T-cell (primary cell): ENCODE measurements around the gene NUF2. TPM values are rescaled to one million over a fixed set of nuclear protein-coding genes. Genes with fewer than 3 reads are reported as not detected.
A peak's percentile ranks its signal among the peaks of the same experiment; 100 is the strongest.
"Not testable (repeated sequence)": the region's sequence is repeated elsewhere in the genome, so short reads cannot be mapped to it uniquely, and the experiment has no call there.

Experiments
- ATAC-seq, 4 experiments: fragments of 200-7000 bp in 3 of 4; fragments of 150-1000 bp in 1 of 4; cut with Tn5 transposase; replicated peaks in 1 of 4; 1 replicate in 3 of 4; 2 replicates in 1 of 4; pipeline ENCODE4 v1.10.0; 2021; ENCODE audit warnings: moderate library complexity in 3 of 4, mild to moderate bottlenecking in 2 of 4, moderate number of reproducible peaks in 1 of 4
- CTCF ChIA-PET, 2 donors: fragments of 300-600 bp; sonication (Branson Sonifier 250); formaldehyde crosslinking; loops; one replicate each; lab custom pipeline; 2022; ENCODE audit warnings: antibody characterized with exemption in 2 of 2; lab: Charles Lee
- POLR2A ChIA-PET, 2 donors: fragments of 300-600 bp; sonication (Branson Sonifier 250); formaldehyde crosslinking; loops; one replicate each; lab custom pipeline; 2022; ENCODE audit warnings: antibody characterized with exemption in 2 of 2; lab: Charles Lee
- DNase-seq, 35 experiments: peaks; one replicate each; pipeline versions ENCODE4 v3.0.0 to v3.0.0-alpha.2; 2013 to 2023
- H3K27ac ChIP-seq: one replicate; pipeline ENCODE4 v1.5.1; 2013; ENCODE audit warnings: low read length
- H3K27me3 ChIP-seq, 2 experiments: replicated peaks in 1 of 2; 1 replicate in 1 of 2; 2 replicates in 1 of 2; pipeline versions ENCODE4 v1.6.1 to v1.7.0; 2013; ENCODE audit warnings: low read length in 1 of 2, mixed read lengths in 1 of 2; ENCODE audit not compliant: control insufficient read depth in 2 of 2, insufficient read depth in 2 of 2; ENCODE audit errors: extremely low read depth in 1 of 2
- H3K36me3 ChIP-seq, 2 donors: 1 replicate in 1 of 2; 2 replicates in 1 of 2; pipeline versions ENCODE4 v1.6.1 to v1.7.0; 2013; ENCODE audit warnings: low read length in 1 of 2; ENCODE audit not compliant: control insufficient read depth in 2 of 2, insufficient read depth in 1 of 2; ENCODE audit errors: extremely low read depth in 1 of 2
- H3K4me1 ChIP-seq, 2 experiments: 1 replicate in 1 of 2; 2 replicates in 1 of 2; pipeline versions ENCODE4 v1.6.1 to v1.7.0; 2013; ENCODE audit warnings: low read length in 2 of 2, mixed read lengths in 1 of 2; ENCODE audit not compliant: insufficient read depth in 2 of 2, control insufficient read depth in 1 of 2; ENCODE audit errors: extremely low read depth in 1 of 2
- H3K4me3 ChIP-seq, 2 donors: 1 replicate in 1 of 2; 2 replicates in 1 of 2; pipeline versions ENCODE4 v1.5.1 to v1.7.0; 2013; ENCODE audit warnings: mild to moderate bottlenecking in 2 of 2, low read length in 1 of 2, moderate library complexity in 1 of 2; ENCODE audit not compliant: control insufficient read depth in 1 of 2; ENCODE audit errors: extremely low read depth in 1 of 2
- H3K9me3 ChIP-seq: 2 replicates; pipeline ENCODE4 v1.7.0; 2013
- H3K27ac Mint-ChIP-seq, 2 donors: one replicate each; pipeline ENCODE4 v1.8.0; 2020 to 2021; ENCODE audit warnings: mild to moderate bottlenecking in 2 of 2, mixed read lengths in 2 of 2
- H3K27me3 Mint-ChIP-seq, 2 donors: one replicate each; pipeline ENCODE4 v1.8.0; 2021 to 2022; ENCODE audit warnings: mixed read lengths in 2 of 2
- H3K36me3 Mint-ChIP-seq: one replicate; pipeline ENCODE4 v1.8.0; 2021; ENCODE audit warnings: mixed read lengths
- H3K4me1 Mint-ChIP-seq, 3 donors: one replicate each; pipeline ENCODE4 v1.8.0; 2020 to 2022; ENCODE audit warnings: mixed read lengths in 3 of 3, mild to moderate bottlenecking in 1 of 3
- H3K4me3 Mint-ChIP-seq, 3 donors: one replicate each; pipeline ENCODE4 v1.8.0; 2020 to 2022; ENCODE audit warnings: mild to moderate bottlenecking in 3 of 3, mixed read lengths in 3 of 3, moderate library complexity in 3 of 3
- H3K9me3 Mint-ChIP-seq, 3 donors: one replicate each; pipeline ENCODE4 v1.8.0; 2020 to 2022; ENCODE audit warnings: mixed read lengths in 3 of 3
- WGBS: methylation state at CpG from one replicate; pipeline ENCODE4 v1.1.5; 2013; ENCODE audit warnings: missing lambda C conversion rate; ENCODE audit not compliant: insufficient coverage; 5-methylcytosine and 5-hydroxymethylcytosine counted together
- total RNA-seq, 35 experiments: library from RNA in 6 of 35; stranded (reverse) in 6 of 35; fragments of 120-200 nt in 1 of 35; gene quantifications; one replicate each; pipeline versions ENCODE4 v1.2.1 to v1.2.4 and lab custom pipeline; 2013 to 2026

The NUF2 gene
- total RNA-seq, 5 donors from 2014 or later (not counting 1 experiment from before 2014, with no cell fraction given), result 1.3 to 3.4 (median 2.3) TPM

DNA sequence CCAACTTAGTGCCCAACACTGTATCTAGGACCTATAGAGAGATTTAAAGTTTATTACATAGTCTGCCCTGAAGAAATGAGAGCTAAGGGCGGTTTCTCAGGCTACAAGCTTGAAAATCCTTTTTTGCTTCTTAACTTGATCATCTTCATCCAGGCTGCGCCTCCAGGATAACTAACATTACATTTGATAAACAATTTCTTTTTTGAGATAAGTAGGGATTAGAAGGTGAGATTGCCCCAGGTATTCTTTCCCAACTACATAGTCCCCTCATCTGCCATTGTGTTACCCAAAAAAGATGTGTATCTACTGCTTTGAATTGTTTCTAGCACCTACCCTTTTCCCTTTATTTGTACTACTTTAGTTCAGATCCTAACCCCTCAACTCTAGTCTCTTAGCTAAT, 25.4 kb downstream of the NUF2 start:
- CTCF ChIA-PET, result no interaction called here
- Histone ChIP-seq H3K27me3 (no peaks in the 10 kb centered on the region), H3K27ac (no peak overlapping the region), H3K4me1 (no peaks in the 10 kb centered on the region), H3K36me3 (no peaks in the 10 kb centered on the region), H3K4me3 (no peak overlapping the region), H3K9me3 (no peaks in the 10 kb centered on the region)
- ATAC-seq (no peak), DNase-seq (no peak)
- WGBS, result no CpG with 5 or more reads among the region's 2 CpGs
- H3K27me3 Mint-ChIP-seq, result no peaks in the 10 kb centered on the region
- POLR2A ChIA-PET, result no interaction called here
- H3K27ac Mint-ChIP-seq, result no peak overlapping the region
- H3K4me1 Mint-ChIP-seq, result peaks cover 0 to 2% (median 0%) of the 10 kb centered on the region in 3 donors
- no peak overlapping the region for H3K4me3 Mint-ChIP-seq
- peaks cover 4% of the 10 kb centered on the region for H3K36me3 Mint-ChIP-seq
- no peaks in the 10 kb centered on the region for H3K9me3 Mint-ChIP-seq

DNA sequence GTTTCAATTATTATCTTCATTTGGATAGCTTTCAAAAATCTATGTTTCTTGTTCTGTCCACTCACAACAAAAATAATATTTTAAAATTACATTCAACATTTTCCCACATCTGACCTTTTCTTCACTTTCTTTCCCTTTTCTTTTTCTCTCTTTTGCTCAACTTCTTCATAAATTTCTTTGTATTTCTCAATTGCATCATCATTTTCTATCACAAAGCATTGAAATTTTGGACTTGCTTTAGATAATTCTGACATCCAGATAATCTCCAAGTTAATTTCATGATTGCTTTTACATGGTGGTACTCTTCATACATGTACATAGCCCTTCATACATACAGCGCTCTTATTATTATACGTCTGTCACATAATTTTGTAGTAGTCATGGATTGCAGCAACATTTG, 30.2 kb downstream of the NUF2 start:
- Mint-ChIP-seq H3K4me3 (no peak overlapping the region), H3K36me3 (peaks cover 4% of the 10 kb centered on the region), H3K9me3 (no peaks in the 10 kb centered on the region), H3K4me1 (no peaks in the 10 kb centered on the region), H3K27ac (no peak overlapping the region), H3K27me3 (no peaks in the 10 kb centered on the region)
- H3K9me3 ChIP-seq, result no peaks in the 10 kb centered on the region
- no peaks in the 10 kb centered on the region for H3K4me1 ChIP-seq
- ChIA-PET CTCF (no interaction called here), POLR2A (no interaction called here)
- H3K4me3 ChIP-seq, result no peak overlapping the region
- no peaks in the 10 kb centered on the region for H3K27me3 ChIP-seq
- H3K36me3 ChIP-seq, result no peaks in the 10 kb centered on the region
- ATAC-seq (no peak), DNase-seq (no peak)
- no CpG with 5 or more reads among the region's 2 CpGs for WGBS
- H3K27ac ChIP-seq, result no peak overlapping the region

DNA sequence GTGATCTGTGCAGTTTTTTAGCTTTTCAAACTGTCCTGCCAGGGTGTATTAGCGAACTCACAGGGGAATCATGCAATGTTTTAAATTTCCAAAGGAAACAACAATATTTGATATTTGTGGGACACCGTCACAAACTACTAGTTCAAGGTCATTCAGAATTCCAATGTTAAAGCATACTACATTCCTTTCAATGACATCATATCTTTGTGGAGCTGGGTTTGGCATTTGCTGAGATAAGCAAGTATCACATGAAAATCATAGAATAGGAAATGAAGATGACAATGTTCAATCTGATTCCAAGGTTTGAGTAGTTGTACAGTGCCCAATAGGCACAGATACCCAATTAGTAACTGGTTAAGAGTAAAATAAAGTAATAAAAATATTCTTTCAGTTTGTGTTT, 35.6 kb downstream of the NUF2 start:
- H3K36me3 Mint-ChIP-seq, result no peaks in the 10 kb centered on the region
- Histone ChIP-seq H3K36me3 (no peaks in the 10 kb centered on the region), H3K27me3 (no peaks in the 10 kb centered on the region), H3K9me3 (no peaks in the 10 kb centered on the region), H3K27ac (no peak overlapping the region), H3K4me3 (no peak overlapping the region), H3K4me1 (no peaks in the 10 kb centered on the region)
- POLR2A ChIA-PET, result no interaction called here
- H3K4me3 Mint-ChIP-seq, result no peak overlapping the region
- no CpG with 5 or more reads among the region's 2 CpGs for WGBS
- H3K9me3 Mint-ChIP-seq, result no peaks in the 10 kb centered on the region
- H3K27ac Mint-ChIP-seq, result no peak overlapping the region
- ATAC-seq (no peak), DNase-seq (no peak)
- CTCF ChIA-PET, result no interaction called here
- peaks cover 2 to 7% of the 10 kb centered on the region in 2 donors for H3K27me3 Mint-ChIP-seq
- H3K4me1 Mint-ChIP-seq, result peaks cover 9 to 10% (median 9%) of the 10 kb centered on the region in 3 donors

DNA sequence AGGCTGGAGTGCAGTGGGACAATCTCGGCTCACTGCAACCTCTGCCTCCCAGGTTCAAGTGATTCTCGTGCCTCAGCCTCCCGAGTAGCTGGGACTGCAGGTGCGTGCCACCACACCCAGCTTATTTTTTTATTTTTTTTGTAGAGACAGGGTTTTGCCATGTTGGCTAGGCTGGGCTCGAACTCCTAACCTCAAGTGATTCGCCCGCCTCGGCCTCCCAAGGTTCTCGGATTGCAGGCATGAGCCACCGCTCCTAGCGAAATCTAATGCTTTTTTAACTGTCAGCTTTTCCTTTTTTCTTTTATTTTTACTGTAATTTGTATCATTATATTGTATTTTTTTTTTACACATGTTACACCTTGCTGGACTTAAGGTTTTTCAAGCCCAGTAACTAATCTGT, 36.4 kb downstream of the NUF2 start:
- CTCF ChIA-PET, H3K36me3 ChIP-seq, H3K36me3 Mint-ChIP-seq, ATAC-seq, H3K4me1 Mint-ChIP-seq, H3K27ac ChIP-seq, H3K27ac Mint-ChIP-seq, POLR2A ChIA-PET, H3K4me3 Mint-ChIP-seq, H3K9me3 ChIP-seq, H3K27me3 ChIP-seq, H3K9me3 Mint-ChIP-seq, H3K4me3 ChIP-seq, DNase-seq, H3K4me1 ChIP-seq: not testable (repeated sequence)
- 100% methylated on average over 2 of the region's 11 CpGs for WGBS
- peaks cover 5 to 14% of the 10 kb centered on the region in 2 donors for H3K27me3 Mint-ChIP-seq

DNA sequence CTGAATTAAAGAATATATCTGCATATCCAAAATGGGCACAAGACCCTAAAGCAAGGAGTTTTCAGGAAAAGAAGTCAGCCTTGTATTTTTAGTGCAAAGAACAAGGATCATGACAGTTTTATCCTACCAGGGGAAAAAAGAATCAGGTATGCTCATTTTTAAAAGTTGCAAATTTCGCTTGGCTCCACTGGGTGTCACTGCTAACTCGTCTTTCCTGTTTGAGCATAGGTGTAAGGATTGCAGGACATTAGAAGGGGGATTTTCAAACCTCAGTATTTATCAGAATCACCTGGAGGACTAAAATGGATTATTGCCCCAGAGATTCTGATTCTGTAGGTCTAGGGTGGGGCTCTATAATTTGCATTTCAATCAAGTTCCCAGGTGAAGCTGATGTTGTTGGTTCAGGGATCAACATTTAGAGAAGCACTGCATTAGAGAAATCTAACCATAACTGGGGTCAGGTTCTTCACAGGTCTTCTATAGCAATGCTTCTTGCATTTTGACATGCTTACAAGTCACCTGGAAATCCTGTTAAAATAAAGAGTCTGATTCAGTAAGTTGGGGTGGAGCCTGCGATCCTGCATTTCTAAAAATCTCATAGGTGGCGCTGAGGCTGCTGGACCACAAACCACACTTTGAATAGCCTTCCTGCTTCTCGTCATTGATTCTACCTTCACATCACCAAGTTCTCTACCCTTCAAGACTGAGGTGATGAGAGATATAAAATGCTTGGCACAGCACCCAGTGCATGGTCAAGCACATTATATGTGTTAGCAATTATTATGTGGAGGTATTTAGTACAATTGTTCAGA, 39.6 kb downstream of the NUF2 start:
- Histone ChIP-seq H3K36me3 (no peaks in the 10 kb centered on the region), H3K4me3 (no peak overlapping the region), H3K9me3 (no peaks in the 10 kb centered on the region), H3K27me3 (no peaks in the 10 kb centered on the region), H3K4me1 (no peaks in the 10 kb centered on the region), H3K27ac (no peak overlapping the region)
- no CpG with 5 or more reads among the region's 5 CpGs for WGBS
- Mint-ChIP-seq H3K27me3 (peaks cover 5 to 22% of the 10 kb centered on the region in 2 donors), H3K4me3 (no peak overlapping the region), H3K27ac (no peak overlapping the region), H3K4me1 (peaks cover 9 to 10% (median 9%) of the 10 kb centered on the region in 3 donors), H3K36me3 (no peaks in the 10 kb centered on the region), H3K9me3 (no peaks in the 10 kb centered on the region)
- no peak for ATAC-seq
- ChIA-PET CTCF (no interaction called here), POLR2A (no interaction called here)
- peak in 1 of 35 experiments; percentile 6 for DNase-seq

DNA sequence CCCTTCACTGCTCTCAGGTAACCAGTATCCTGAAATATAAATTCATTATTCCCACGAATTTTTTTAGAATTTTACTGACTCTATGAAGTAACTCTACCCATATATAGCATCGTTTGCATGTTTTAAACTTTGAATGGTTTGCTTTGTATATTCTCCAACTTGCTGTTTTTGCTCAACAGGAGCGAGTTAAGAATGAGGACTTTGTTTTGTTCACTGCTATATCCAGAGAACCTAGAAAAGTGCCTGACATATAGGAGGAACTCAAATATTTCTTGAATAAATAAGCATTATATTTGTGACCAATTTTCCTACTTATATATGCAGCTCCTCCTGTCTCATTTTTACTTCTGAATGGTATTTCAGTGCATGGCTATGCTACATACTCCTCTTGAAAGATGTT, 43.4 kb downstream of the NUF2 start:
- Histone ChIP-seq H3K27me3 (no peaks in the 10 kb centered on the region), H3K36me3 (no peaks in the 10 kb centered on the region), H3K27ac (no peak overlapping the region), H3K9me3 (no peaks in the 10 kb centered on the region), H3K4me3 (no peak overlapping the region), H3K4me1 (no peaks in the 10 kb centered on the region)
- peaks cover 8 to 22% of the 10 kb centered on the region in 2 donors for H3K27me3 Mint-ChIP-seq
- CTCF ChIA-PET, result no interaction called here
- ATAC-seq, result no peak
- no peak overlapping the region for H3K4me3 Mint-ChIP-seq
- H3K4me1 Mint-ChIP-seq, result peaks cover 9 to 10% (median 9%) of the 10 kb centered on the region in 3 donors
- H3K9me3 Mint-ChIP-seq, result no peaks in the 10 kb centered on the region
- H3K27ac Mint-ChIP-seq, result no peak overlapping the region
- POLR2A ChIA-PET, result no interaction called here
- no CpG with 5 or more reads among the region's 3 CpGs for WGBS
- no peaks in the 10 kb centered on the region for H3K36me3 Mint-ChIP-seq
- DNase-seq, result no peak
